HEK293 (cell line): ENCODE measurements around the gene IGSF3.
"Not testable (repeated sequence)": the region's sequence is repeated elsewhere in the genome, so short reads cannot be mapped to it uniquely, and the experiment has no call there.

Source experiments
- CTCF ChIA-PET: fragments of 350-600 bp; formaldehyde crosslinking; extraction: SDS; loops from one replicate; lab custom pipeline; 2021; ENCODE audit warnings: antibody characterized with exemption; lab: Yijun Ruan, JAX
- POLR2A ChIA-PET: fragments of 300-600 bp; formaldehyde crosslinking; extraction: SDS; loops from one replicate; lab custom pipeline; 2020; ENCODE audit warnings: antibody characterized with exemption, inconsistent platforms; lab: Yijun Ruan, JAX
- H3K27ac ChIP-seq: fragments of 200-500 bp; sonication (Bioruptor generic); 2 replicates; pipeline ENCODE4 v1.5.1; 2014; ENCODE audit warnings: low read depth, low read length, control low read depth, inconsistent platforms; ENCODE audit errors: extremely low read depth
- H3K36me3 ChIP-seq, 2 experiments: fragments of 200-500 bp in 1 of 2; sonication (Bioruptor generic) in 1 of 2; 1 replicate in 1 of 2; 2 replicates in 1 of 2; pipeline ENCODE4 v1.5.1; 2014 to 2017; ENCODE audit warnings: inconsistent platforms in 2 of 2, low read length in 2 of 2; ENCODE audit not compliant: control insufficient read depth in 2 of 2, insufficient read depth in 1 of 2
- H3K4me1 ChIP-seq: fragments of 200-500 bp; sonication (Bioruptor generic); 2 replicates; pipeline ENCODE4 v1.5.1; 2014; ENCODE audit warnings: mild to moderate bottlenecking, low read length, inconsistent platforms; ENCODE audit not compliant: control insufficient read depth, insufficient read depth
- H3K4me3 ChIP-seq: 2 replicates; pipeline ENCODE4 v1.5.1; 2011; ENCODE audit warnings: low read depth, mild to moderate bottlenecking, control low read depth, low read length, moderate library complexity
- H3K9me3 ChIP-seq: fragments of 200-500 bp; sonication (Bioruptor generic); 2 replicates; pipeline ENCODE4 v1.5.1; 2014; ENCODE audit warnings: low read depth, low read length, inconsistent platforms; ENCODE audit not compliant: control insufficient read depth, insufficient read depth
- EGR2 ChIP-seq: fragments of 450-650 bp; formaldehyde crosslinking; IDR thresholded peaks from 2 replicates; pipeline ENCODE4 v1.5.1; 2016; ENCODE audit warnings: low read depth, missing biosample characterization, missing genetic modification characterization
- GLIS1 ChIP-seq: fragments of 450-650 bp; formaldehyde crosslinking; IDR thresholded peaks from 2 replicates; pipeline ENCODE4 v1.5.1; 2016; ENCODE audit warnings: missing biosample characterization, missing genetic modification characterization
- KLF1 ChIP-seq: fragments of 450-650 bp; formaldehyde crosslinking; IDR thresholded peaks from 2 replicates; pipeline ENCODE4 v1.5.1; 2016; ENCODE audit warnings: missing biosample characterization, missing genetic modification characterization
- OSR2 ChIP-seq: fragments of 450-650 bp; formaldehyde crosslinking; IDR thresholded peaks from 2 replicates; pipeline ENCODE4 v1.5.1; 2016; ENCODE audit warnings: missing biosample characterization, missing genetic modification characterization
- SP7 ChIP-seq: fragments of 450-650 bp; formaldehyde crosslinking; IDR thresholded peaks from 2 replicates; pipeline ENCODE4 v1.5.1; 2016; ENCODE audit warnings: missing biosample characterization, missing genetic modification characterization
- ZBTB8A ChIP-seq: fragments of 450-650 bp; formaldehyde crosslinking; IDR thresholded peaks from 2 replicates; pipeline ENCODE4 v1.5.1; 2016; ENCODE audit warnings: missing biosample characterization, missing genetic modification characterization
- ZFHX2 ChIP-seq: fragments of 450-650 bp; formaldehyde crosslinking; conservative IDR thresholded peaks from 2 replicates; pipeline ENCODE4 v1.5.1; 2016; ENCODE audit warnings: missing biosample characterization, missing genetic modification characterization
- ZIC2 ChIP-seq: fragments of 450-650 bp; formaldehyde crosslinking; IDR thresholded peaks from 2 replicates; pipeline ENCODE4 v1.5.1; 2016; ENCODE audit warnings: missing biosample characterization, missing genetic modification characterization
- ZNF146 ChIP-seq: fragments of 450-650 bp; formaldehyde crosslinking; IDR thresholded peaks from 2 replicates; pipeline ENCODE4 v1.5.1; 2016; ENCODE audit warnings: missing biosample characterization, missing genetic modification characterization
- ZNF600 ChIP-seq: fragments of 450-650 bp; formaldehyde crosslinking; IDR thresholded peaks from 2 replicates; pipeline ENCODE4 v1.5.1; 2016; ENCODE audit warnings: missing biosample characterization, missing genetic modification characterization

The IGSF3 gene

GRCh38 chr1:116645802-116646672 is 21.5 kb downstream of the IGSF3 start:
- POLR2A ChIA-PET, H3K9me3 ChIP-seq, CTCF ChIA-PET, H3K36me3 ChIP-seq, H3K4me1 ChIP-seq, H3K27ac ChIP-seq: not testable (repeated sequence)
- H3K4me3 ChIP-seq, result peak overlapping the region; percentile 18

- H3K36me3 ChIP-seq, H3K9me3 ChIP-seq, H3K27ac ChIP-seq, H3K4me1 ChIP-seq, CTCF ChIA-PET, POLR2A ChIA-PET, H3K4me3 ChIP-seq: not testable (repeated sequence)
- TF ChIP-seq ZNF146 (tag by site-specific recombination), result peak; percentile 61
Observed at GRCh38 chr1:116644993-116645392, 22.5 kb downstream of the IGSF3 start.

- POLR2A ChIA-PET, H3K27ac ChIP-seq, H3K4me1 ChIP-seq, H3K36me3 ChIP-seq, CTCF ChIA-PET, H3K4me3 ChIP-seq, H3K9me3 ChIP-seq: not testable (repeated sequence)
- TF ChIP-seq ZNF600 (peak; percentile 92), ZIC2 (0 out of 2 replicates have a peak, but pooled peaks have one; percentile 25), GLIS1 (tag by site-specific recombination) (peak; percentile 33; the same call in 1 of the 2 replicates)
Observed at GRCh38 chr1:116644096-116644495, 23.4 kb downstream of the IGSF3 start.

GRCh38 chr1:116643281-116643751 is 24.2 kb downstream of the IGSF3 start:
- POLR2A ChIA-PET, H3K27ac ChIP-seq, H3K4me3 ChIP-seq, H3K9me3 ChIP-seq, CTCF ChIA-PET, H3K36me3 ChIP-seq, H3K4me1 ChIP-seq: not testable (repeated sequence)

- peak; percentile 83 for TF ChIP-seq OSR2
- peak; percentile 43 for TF ChIP-seq SP7
- TF ChIP-seq ZBTB8A (tag by site-specific recombination), result 0 out of 2 replicates have a peak, but pooled peaks have one; percentile 1
- TF ChIP-seq KLF1, result peak; percentile 68
- peak; percentile 81 for TF ChIP-seq GLIS1 (tag by site-specific recombination)
- peak; percentile 68 for TF ChIP-seq ZIC2
- H3K36me3 ChIP-seq, H3K4me3 ChIP-seq, H3K4me1 ChIP-seq, H3K9me3 ChIP-seq, H3K27ac ChIP-seq: not testable (repeated sequence)
- ChIA-PET POLR2A (interaction anchor here (0.7 kb wide), 1 partner anchor 403 kb away, joined by 3 read pairs; no protein-coding TSS in a partner anchor), CTCF (interaction anchor here (0.6 to 1.3 kb wide), 2 partner anchors 12 to 58 kb away, joined by 3 to 6 read pairs; no protein-coding TSS in a partner anchor)
Observed at GRCh38 chr1:116642311-116643280, 24.9 kb downstream of the IGSF3 start.

- H3K9me3 ChIP-seq, H3K27ac ChIP-seq, CTCF ChIA-PET, H3K36me3 ChIP-seq, H3K4me1 ChIP-seq, H3K4me3 ChIP-seq: not testable (repeated sequence)
- POLR2A ChIA-PET, result interaction anchor here (0.5 kb wide), 1 partner anchor 30 kb away, joined by 3 read pairs; the partner anchor contains the start of gene IGSF3
- TF ChIP-seq EGR2 (tag by site-specific recombination), result peak; percentile 70
- peak; percentile 55 for TF ChIP-seq ZFHX2
Observed at GRCh38 chr1:116637583-116637982, 29.9 kb downstream of the IGSF3 start.

- POLR2A ChIA-PET, H3K9me3 ChIP-seq, H3K4me1 ChIP-seq, CTCF ChIA-PET, H3K4me3 ChIP-seq, H3K27ac ChIP-seq, H3K36me3 ChIP-seq: not testable (repeated sequence)
Observed at GRCh38 chr1:116636584-116636983, 30.9 kb downstream of the IGSF3 start.

GRCh38 chr1:116634386-116634785 is 33.1 kb downstream of the IGSF3 start:
- H3K4me1 ChIP-seq, H3K9me3 ChIP-seq, H3K36me3 ChIP-seq, CTCF ChIA-PET, H3K27ac ChIP-seq, H3K4me3 ChIP-seq, POLR2A ChIA-PET: not testable (repeated sequence)
